GM23338 (cell line): ENCODE data around the gene SLC43A2. TPM values are rescaled to one million over a fixed set of nuclear protein-coding genes. Genes with fewer than 3 reads are reported as not detected.

Source experiments
- ATAC-seq: fragments of 200-7000 bp; cut with Tn5 transposase; 3 replicates; pipeline ENCODE4 v1.9.1; 2020
- DNase-seq: peaks from one replicate; pipeline ENCODE4 v3.0.0-alpha.2; 2015; ENCODE audit warnings: low spot score
- H2AFZ ChIP-seq: fragments of 200-600 bp; sonication (generic); 2 replicates; pipeline ENCODE4 v1.8.0; 2016; ENCODE audit warnings: antibody characterized with exemption, mild to moderate bottlenecking, moderate library complexity
- H3F3A ChIP-seq: fragments of 200-600 bp; sonication (generic); replicated peaks from 2 replicates; pipeline ENCODE4 v1.8.0; 2017; ENCODE audit warnings: antibody characterized with exemption, mixed run types, low read depth
- H3K27ac ChIP-seq: fragments of 200-600 bp; sonication (generic); 2 replicates; pipeline ENCODE4 v1.6.1; 2016; ENCODE audit warnings: low read depth
- H3K27me3 ChIP-seq: fragments of 200-600 bp; sonication (generic); 2 replicates; pipeline ENCODE4 v1.8.0; 2016; ENCODE audit warnings: mild to moderate bottlenecking, mixed run types, moderate library complexity; ENCODE audit not compliant: insufficient read depth
- H3K36me3 ChIP-seq: fragments of 200-600 bp; sonication (generic); 2 replicates; pipeline ENCODE4 v1.8.0; 2016; ENCODE audit warnings: mild to moderate bottlenecking; ENCODE audit not compliant: insufficient read depth
- H3K4me1 ChIP-seq: fragments of 200-600 bp; sonication (generic); 2 replicates; pipeline ENCODE4 v1.8.0; 2016; ENCODE audit warnings: mild to moderate bottlenecking, moderate library complexity; ENCODE audit not compliant: insufficient read depth
- H3K4me2 ChIP-seq: fragments of 200-600 bp; sonication (generic); 2 replicates; pipeline ENCODE4 v1.7.1; 2017; ENCODE audit warnings: mixed run types
- H3K4me3 ChIP-seq: fragments of 200-600 bp; sonication (generic); 2 replicates; pipeline ENCODE4 v1.6.1; 2016; ENCODE audit warnings: mixed run types
- H3K79me2 ChIP-seq: fragments of 200-600 bp; sonication (generic); replicated peaks from 2 replicates; pipeline ENCODE4 v1.8.0; 2017; ENCODE audit warnings: mild to moderate bottlenecking; ENCODE audit not compliant: insufficient read depth
- H3K9me2 ChIP-seq: fragments of 200-600 bp; sonication (generic); 2 replicates; pipeline ENCODE4 v1.8.0; 2017; ENCODE audit not compliant: insufficient read depth
- H4K20me1 ChIP-seq: fragments of 200-600 bp; sonication (generic); replicated peaks from 2 replicates; pipeline ENCODE4 v1.8.0; 2017; ENCODE audit warnings: mild to moderate bottlenecking; ENCODE audit not compliant: insufficient read depth
- H3K27ac Mint-ChIP-seq: 2 replicates; pipeline ENCODE4 v1.8.0; 2020; ENCODE audit warnings: inconsistent platforms, mild to moderate bottlenecking, moderate library complexity, mixed read lengths
- H3K27me3 Mint-ChIP-seq: 3 replicates; pipeline ENCODE4 v1.8.0; 2022; ENCODE audit warnings: low read depth, mild to moderate bottlenecking, moderate library complexity, mixed read lengths, inconsistent platforms; ENCODE audit not compliant: insufficient read depth, poor library complexity
- H3K36me3 Mint-ChIP-seq: 3 replicates; pipeline ENCODE4 v1.8.0; 2021; ENCODE audit warnings: low read depth, mild to moderate bottlenecking, inconsistent platforms, moderate library complexity, mixed read lengths
- H3K4me1 Mint-ChIP-seq: 3 replicates; pipeline ENCODE4 v1.8.0; 2020; ENCODE audit warnings: mild to moderate bottlenecking, inconsistent platforms, mixed read lengths
- H3K4me3 Mint-ChIP-seq: 3 replicates; pipeline ENCODE4 v1.8.0; 2021; ENCODE audit warnings: moderate library complexity, mild to moderate bottlenecking, inconsistent platforms, mixed read lengths
- H3K9me3 Mint-ChIP-seq: 3 replicates; pipeline ENCODE4 v1.8.0; 2020; ENCODE audit warnings: moderate library complexity, mild to moderate bottlenecking, inconsistent platforms, mixed read lengths
- CREB1 ChIP-seq: fragments of 250-450 bp; sonication (Bioruptor Pico); IDR thresholded peaks from 2 replicates; pipeline ENCODE4 v1.5.0; 2020; ENCODE audit warnings: low read depth, mild to moderate bottlenecking, moderate library complexity
- CTCF ChIP-seq, 2 experiments: fragments of 200-600 bp in 1 of 2; sonication (generic) in 1 of 2; conservative IDR thresholded peaks; 2 replicates each; pipeline versions ENCODE4 v1.5.1 to v1.6.1; 2016 to 2017; ENCODE audit warnings: antibody characterized with exemption in 2 of 2, low read depth in 2 of 2, mild to moderate bottlenecking in 2 of 2, moderate library complexity in 1 of 2
- ETS1 ChIP-seq: IDR thresholded peaks from 2 replicates; pipeline ENCODE4 v1.6.1; 2016; ENCODE audit warnings: antibody characterized with exemption
- EZH2phosphoT487 ChIP-seq: fragments of 200-600 bp; sonication (generic); IDR thresholded peaks from one replicate; pipeline ENCODE4 v1.8.1; 2018; ENCODE audit warnings: antibody characterized with exemption; ENCODE audit not compliant: unreplicated experiment
- JUNB ChIP-seq: IDR thresholded peaks from one replicate; pipeline ENCODE4 v1.6.1; 2016; ENCODE audit warnings: antibody characterized with exemption; ENCODE audit not compliant: unreplicated experiment
- NANOG ChIP-seq: IDR thresholded peaks from 2 replicates; pipeline ENCODE4 v1.6.1; 2016; ENCODE audit warnings: antibody characterized with exemption, borderline replicate concordance
- POLR2AphosphoS5 ChIP-seq: IDR thresholded peaks from 2 replicates; pipeline ENCODE4 v1.6.1; 2016; ENCODE audit warnings: antibody characterized with exemption, low read depth
- polyA plus RNA-seq: library from polyadenylated mRNA; unstranded; fragments of >200 nt; fragmentation: Nextera tagmentation; extraction: Ambion mirVana; gene quantifications from 2 replicates; pipeline ENCODE4 v1.2.1, GENCODE V29; 2016
- total RNA-seq: library from RNA; depleted of rRNA; stranded (reverse); fragments of >200 nt; shearing (Covaris generic); gene quantifications from 2 replicates; pipeline ENCODE4 v1.2.3, GENCODE V29; 2014

Gene SLC43A2
- total and polyA plus RNA-seq, 2 experiments from 2014 or later = 2.2 to 9.8 TPM

- Histone ChIP-seq H3K4me1 (no peaks in the 10 kb centered on the region), H3K79me2 (no peaks in the 10 kb centered on the region), H2AFZ (no peak overlapping the region), H4K20me1 (no peaks in the 10 kb centered on the region), H3K36me3 (no peaks in the 10 kb centered on the region), H3K27ac (no peak overlapping the region), H3K4me2 (no peak overlapping the region), H3F3A (no peaks in the 10 kb centered on the region), H3K27me3 (no peaks in the 10 kb centered on the region), H3K9me2 (no peaks in the 10 kb centered on the region), H3K4me3 (no peak overlapping the region)
- no peak; the same call in 2 of the 3 replicates for ATAC-seq
- no peaks in the 10 kb centered on the region for H3K9me3 Mint-ChIP-seq
- no peak for DNase-seq
- peaks cover 5% of the 10 kb centered on the region for H3K27me3 Mint-ChIP-seq
- H3K4me3 Mint-ChIP-seq = no peak overlapping the region
- H3K36me3 Mint-ChIP-seq = no peaks in the 10 kb centered on the region
- H3K4me1 Mint-ChIP-seq = peaks cover 11% of the 10 kb centered on the region; the same call in 2 of the 3 replicates
- TF ChIP-seq POLR2AphosphoS5 = no peak
- H3K27ac Mint-ChIP-seq = no peak overlapping the region
Observed at GRCh38 chr17:1620486-1620885, 8.1 kb downstream of the SLC43A2 start.

- Mint-ChIP-seq H3K27me3 (peaks cover 5% of the 10 kb centered on the region), H3K36me3 (0 out of 3 replicates have a peak, but pooled peaks cover 3% of the 10 kb centered on the region), H3K27ac (no peak overlapping the region), H3K4me3 (no peak overlapping the region), H3K9me3 (no peaks in the 10 kb centered on the region), H3K4me1 (peaks cover 8% of the 10 kb centered on the region; the same call in 2 of the 3 replicates)
- Histone ChIP-seq H4K20me1 (no peaks in the 10 kb centered on the region), H3F3A (no peaks in the 10 kb centered on the region), H3K4me2 (no peak overlapping the region), H3K27ac (no peak overlapping the region), H3K36me3 (no peaks in the 10 kb centered on the region), H3K4me3 (no peak overlapping the region), H3K79me2 (no peaks in the 10 kb centered on the region), H3K27me3 (no peaks in the 10 kb centered on the region), H2AFZ (no peak overlapping the region), H3K9me2 (no peaks in the 10 kb centered on the region), H3K4me1 (no peaks in the 10 kb centered on the region)
- DNase-seq (no peak), ATAC-seq (no peak)
- peak in 1 of 2 experiments; percentile 37; a peak in 2 of 4 replicates for TF ChIP-seq CTCF (conservative IDR thresholded peaks at IDR 0.05; ENCODE audit: low read depth in 2 of 2)
- TF ChIP-seq JUNB = no peak
- TF ChIP-seq ETS1 = no peak
- TF ChIP-seq CREB1 (CRISPR knock-in tag) = no peak
Observed at GRCh38 chr17:1617620-1618174, 10.9 kb downstream of the SLC43A2 start.

- H4K20me1 ChIP-seq = no peaks in the 10 kb centered on the region
- no peaks in the 10 kb centered on the region for H3K4me1 ChIP-seq
- H3F3A ChIP-seq = no peaks in the 10 kb centered on the region
- Mint-ChIP-seq H3K4me1 (peaks cover 5% of the 10 kb centered on the region; the same call in 2 of the 3 replicates), H3K27ac (no peak overlapping the region), H3K9me3 (no peaks in the 10 kb centered on the region), H3K4me3 (no peak overlapping the region), H3K36me3 (0 out of 3 replicates have a peak, but pooled peaks cover 3% of the 10 kb centered on the region), H3K27me3 (peaks cover 5% of the 10 kb centered on the region)
- H3K79me2 ChIP-seq = no peaks in the 10 kb centered on the region
- ATAC-seq (no peak), DNase-seq (no peak)
- H3K36me3 ChIP-seq = no peaks in the 10 kb centered on the region
- no peak overlapping the region for H3K4me3 ChIP-seq
- H3K27ac ChIP-seq = no peak overlapping the region
- H3K9me2 ChIP-seq = no peaks in the 10 kb centered on the region
- H3K27me3 ChIP-seq = no peaks in the 10 kb centered on the region
- H2AFZ ChIP-seq = no peak overlapping the region
- no peak overlapping the region for H3K4me2 ChIP-seq
- TF ChIP-seq POLR2AphosphoS5 = no peak
- no peak for TF ChIP-seq CREB1 (CRISPR knock-in tag)
- no peak for TF ChIP-seq CTCF (conservative IDR thresholded peaks at IDR 0.05; ENCODE audit: low read depth in 2 of 2)
- no peak for TF ChIP-seq EZH2phosphoT487
- no peak for TF ChIP-seq JUNB
- no peak for TF ChIP-seq ETS1
- no peak for TF ChIP-seq NANOG
Observed at GRCh38 chr17:1616101-1616500, 12.5 kb downstream of the SLC43A2 start.
